Activated CD4-positive, alpha-beta T cell treated with anti-CD3 and anti-CD28 coated beads for 4 hours (primary cell): ENCODE measurements around the gene ASAP2.

Experiments
- DNase-seq, 2 donors: peaks; one replicate each; pipeline ENCODE4 v3.0.0-alpha.2; 2020

The ASAP2 gene

DNA sequence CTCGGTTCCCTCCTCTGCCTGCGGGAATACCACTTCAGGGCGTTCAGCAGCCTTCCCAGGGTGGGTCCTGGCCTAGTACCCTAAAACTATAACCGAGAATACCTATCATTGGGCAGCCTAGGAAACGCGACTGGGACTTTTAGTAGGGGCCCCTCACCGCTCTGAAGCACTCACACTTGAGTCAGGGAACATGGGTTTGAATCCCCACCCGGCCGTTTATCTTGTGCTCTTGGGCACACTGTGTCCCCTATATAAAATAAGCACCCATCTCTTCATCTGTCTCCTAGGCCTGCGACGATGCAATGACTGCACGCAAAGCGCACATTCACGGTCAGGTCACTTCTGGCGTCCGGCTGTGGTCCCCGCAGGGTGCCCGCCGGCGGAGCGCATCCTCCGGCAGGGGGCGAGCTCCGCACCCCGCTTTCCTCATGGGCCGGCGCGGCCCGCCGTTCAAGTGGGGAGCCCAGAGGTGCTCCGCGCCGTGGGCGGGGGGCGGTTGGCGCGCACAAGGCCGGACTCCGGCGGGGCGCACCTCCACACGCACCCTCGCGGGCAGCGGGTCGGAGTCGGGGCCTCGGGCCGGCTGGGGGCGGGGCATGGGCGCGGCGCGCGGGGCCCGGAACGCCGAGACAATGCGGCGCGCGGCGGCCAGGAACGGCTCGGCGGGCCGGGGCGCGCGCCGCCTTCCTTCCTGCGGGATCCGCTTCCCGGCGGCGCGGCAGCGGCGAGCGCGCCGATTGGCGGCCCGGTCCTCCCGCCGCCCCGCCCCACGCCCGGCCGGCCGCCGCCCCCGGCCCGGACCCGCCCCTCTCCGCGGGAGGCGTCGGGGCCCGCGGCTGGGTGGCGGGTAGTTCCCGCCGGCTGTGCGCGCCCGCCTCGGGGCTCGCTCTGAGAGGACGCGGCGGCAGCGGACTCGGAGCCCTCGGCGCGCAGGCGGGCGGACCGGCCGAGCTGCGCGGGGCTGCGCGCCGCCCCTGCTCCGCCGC lies at the start of gene ASAP2:
TSS of gene ASAP2 (plus strand) at position 850 of the 986 bp plus-strand sequence. CDS start 293 bp downstream, outside the sequence.
- DNase-seq, result peak in 1 of 2 donors; percentile 19

DNA sequence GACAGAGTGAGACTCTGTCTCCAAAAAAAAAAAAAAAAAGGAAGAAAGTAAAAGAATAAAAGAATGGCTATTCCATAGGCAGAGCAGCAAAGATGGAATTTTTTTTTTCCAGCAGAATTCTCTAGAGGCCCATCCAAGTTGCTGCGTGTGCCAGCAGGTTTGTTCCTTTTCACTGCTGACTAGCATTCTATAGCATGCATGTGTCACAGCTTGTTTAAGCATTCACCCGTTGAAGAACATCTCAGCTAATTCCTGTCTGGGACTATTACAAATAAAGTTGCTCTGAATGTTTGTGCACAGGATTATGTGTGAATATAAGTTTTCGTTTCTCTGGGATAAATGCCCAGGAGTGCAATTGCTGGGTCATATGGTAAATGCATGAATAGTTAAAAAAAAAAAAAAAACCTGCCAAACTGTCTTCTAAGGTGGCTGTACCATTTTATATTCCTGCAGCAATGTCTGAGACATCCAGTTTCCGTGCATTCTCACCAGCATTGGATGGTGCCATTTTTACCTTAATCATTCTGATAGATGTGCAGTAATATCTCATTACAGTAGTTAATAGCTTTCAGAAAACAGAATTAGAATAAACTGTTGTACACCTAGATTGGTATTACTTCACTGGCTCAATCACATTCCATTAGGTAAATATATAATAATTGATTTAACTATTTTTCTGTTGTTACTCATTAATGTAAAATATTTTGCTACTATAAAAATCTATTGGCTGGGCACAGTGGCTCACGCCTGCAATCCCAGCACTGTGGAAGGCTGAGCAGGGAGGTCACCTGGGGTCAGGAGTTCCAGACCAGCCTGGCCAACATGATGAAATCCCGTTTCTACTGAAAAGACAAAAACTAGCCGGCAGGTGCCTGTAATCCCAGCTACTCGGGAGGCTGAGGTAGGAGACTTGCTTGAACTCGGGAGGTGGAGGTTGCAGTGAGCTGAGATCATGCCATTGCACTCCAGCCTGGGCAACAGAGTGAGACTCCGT lies 47.5 kb upstream of the ASAP2 start:
- DNase-seq, result no peak

DNA sequence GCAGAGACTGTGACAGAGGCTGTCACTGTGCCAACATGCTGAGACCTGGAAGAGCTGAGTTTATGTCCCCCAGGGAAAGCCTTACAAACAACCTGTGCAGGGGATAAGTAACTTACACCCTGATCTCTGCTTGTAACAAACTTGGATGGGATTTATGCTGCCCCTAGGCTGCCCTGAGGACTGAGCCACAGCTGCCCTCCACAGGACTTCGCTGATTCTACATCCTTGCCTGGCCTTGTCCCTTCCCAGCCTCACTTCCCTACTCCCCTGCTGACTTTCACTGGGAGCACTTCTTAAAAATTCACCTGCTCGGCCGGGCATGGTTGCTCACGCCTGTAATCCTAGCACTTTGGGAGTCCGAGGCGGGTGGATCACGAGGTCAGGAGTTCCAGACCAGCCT lies 45.9 kb upstream of the ASAP2 start:
- DNase-seq, result no peak

DNA sequence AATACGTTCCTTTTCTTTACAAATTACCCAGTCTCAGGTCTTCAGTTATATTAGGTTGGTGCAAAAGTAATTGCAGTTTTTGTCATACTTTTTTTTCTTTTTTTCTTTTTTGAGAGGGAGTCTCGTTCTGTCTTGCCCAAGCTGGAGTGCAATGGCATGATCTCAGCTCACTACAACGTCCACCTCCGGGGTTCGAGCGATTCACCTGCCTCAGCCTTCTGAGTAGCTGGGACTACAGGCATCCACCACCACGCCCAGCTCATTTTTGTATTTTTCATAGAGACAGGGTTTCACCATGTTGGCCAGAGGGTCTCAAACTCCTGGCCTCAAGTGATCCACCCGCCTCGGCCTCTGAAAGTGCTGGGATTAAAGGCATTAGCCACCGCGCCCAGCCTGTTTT lies 43.8 kb upstream of the ASAP2 start:
- DNase-seq, result no peak

DNA sequence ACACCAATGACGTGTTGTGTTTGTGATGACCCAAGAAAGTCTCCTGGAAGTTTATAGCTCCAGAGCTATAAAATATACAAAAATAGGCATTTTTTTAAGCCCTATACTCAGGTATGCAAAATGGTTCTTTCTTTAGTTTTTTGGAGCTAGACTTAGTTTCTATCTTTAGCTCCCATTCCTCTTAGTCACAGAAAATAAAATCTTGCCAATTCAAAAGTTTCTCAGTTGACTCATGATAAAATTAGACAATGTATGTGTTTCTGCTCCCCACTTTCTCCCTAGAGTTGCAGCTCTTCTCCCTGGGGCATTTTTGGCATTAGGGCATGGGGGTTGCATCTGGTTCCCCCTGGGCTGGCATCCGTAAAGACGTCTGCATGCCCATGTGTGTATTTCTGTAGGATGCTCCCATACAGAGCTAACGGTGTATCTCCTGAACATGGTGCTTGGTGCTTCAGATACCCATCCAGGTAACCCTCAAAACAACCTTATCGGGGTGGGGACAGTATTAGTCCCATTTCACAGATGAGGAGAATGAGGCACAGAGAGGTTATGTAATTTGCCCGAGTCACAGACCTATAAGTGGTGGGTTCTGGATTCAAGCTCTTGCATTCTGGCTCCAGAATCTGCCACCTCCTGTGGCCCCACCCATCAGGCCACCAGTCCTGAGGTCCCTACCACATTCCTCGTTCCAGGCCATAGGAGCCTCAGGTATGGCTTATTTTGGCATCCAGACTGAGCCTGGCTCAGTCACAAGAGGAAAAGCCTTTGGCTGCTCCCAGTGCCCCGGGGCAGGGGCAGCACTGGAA lies 43.1 kb upstream of the ASAP2 start:
- no peak for DNase-seq

DNA sequence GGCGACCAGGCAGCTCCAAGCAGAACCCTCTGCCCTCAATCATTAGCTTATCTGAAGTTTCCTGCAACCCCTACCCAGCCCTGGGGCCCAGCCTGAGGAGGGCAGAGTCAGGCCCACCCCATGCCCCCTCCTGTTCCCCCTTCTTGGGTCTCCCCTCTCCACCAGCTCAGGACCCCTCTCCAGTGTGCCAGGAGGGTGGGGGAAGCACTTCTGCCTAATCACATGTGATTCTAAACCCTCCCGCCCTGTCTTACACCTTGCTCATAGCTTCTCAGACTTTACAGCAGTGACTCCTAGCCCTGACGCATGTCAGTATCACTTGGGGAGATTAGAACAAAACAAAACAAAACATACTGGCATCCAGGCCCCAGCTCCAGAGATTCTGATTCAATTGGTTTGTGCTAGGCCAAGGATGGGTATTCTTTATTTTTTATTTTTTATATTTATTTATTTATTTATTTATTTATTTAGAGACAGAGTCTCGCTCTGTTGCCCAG lies 42.5 kb upstream of the ASAP2 start:
- DNase-seq, result no peak

DNA sequence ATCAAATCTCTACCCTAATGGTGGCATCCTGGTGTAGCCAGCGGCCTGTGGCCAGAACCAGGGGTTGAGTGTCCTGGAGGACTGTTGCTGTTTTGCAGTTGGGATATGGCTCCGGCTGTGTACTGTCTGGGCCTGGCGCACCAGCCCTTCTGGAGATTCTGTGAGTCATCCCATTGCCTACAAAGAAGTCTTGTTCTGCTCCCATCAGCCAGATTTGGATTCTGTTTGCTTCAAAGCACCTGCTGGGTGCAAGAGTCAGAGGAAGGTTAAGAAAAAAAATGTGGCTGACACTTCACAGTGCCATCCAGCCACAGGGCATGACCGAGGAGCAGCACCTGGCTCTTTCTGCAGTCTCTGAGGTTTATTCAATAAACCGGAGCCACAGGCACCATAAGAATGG lies 41.0 kb upstream of the ASAP2 start:
- no peak for DNase-seq

DNA sequence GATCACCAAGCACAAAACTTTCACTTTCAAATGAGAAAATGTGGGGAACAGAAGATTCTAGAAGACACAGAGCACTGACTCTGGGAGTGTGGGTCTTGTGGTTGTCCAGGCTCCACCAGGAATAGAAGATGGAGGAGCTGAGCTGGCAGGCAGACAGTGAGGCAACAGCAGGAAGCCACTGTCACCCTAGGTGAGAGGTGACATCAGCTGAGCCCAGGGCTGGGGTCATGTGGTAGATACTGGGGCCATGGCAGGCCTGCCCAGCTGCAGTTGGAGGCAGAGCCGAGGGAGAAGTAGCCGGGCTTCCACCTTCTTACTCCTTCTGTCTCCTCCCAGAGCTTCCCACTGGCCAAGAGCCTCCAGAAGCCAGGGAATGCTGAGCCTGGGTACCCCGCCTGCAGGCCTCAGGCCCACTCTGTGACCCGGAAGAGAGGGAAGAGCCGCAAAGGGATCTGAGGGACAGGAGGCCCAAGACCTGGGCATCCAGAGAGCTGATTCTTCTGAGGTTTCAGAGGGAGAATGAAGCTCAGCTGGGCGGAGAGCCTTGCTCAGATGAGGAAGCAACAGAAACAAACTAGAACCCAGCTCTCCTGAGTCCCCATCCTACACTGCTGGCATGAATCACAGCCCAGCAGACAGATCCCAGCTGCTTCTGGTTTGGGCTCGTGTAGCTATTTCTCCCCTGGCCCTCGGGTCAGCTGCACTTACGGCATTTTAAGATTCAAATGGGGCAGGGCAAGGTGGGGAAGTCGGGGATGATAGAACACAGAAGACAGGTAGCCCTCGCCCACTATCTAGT lies 39.8 kb upstream of the ASAP2 start:
- DNase-seq, result no peak

DNA sequence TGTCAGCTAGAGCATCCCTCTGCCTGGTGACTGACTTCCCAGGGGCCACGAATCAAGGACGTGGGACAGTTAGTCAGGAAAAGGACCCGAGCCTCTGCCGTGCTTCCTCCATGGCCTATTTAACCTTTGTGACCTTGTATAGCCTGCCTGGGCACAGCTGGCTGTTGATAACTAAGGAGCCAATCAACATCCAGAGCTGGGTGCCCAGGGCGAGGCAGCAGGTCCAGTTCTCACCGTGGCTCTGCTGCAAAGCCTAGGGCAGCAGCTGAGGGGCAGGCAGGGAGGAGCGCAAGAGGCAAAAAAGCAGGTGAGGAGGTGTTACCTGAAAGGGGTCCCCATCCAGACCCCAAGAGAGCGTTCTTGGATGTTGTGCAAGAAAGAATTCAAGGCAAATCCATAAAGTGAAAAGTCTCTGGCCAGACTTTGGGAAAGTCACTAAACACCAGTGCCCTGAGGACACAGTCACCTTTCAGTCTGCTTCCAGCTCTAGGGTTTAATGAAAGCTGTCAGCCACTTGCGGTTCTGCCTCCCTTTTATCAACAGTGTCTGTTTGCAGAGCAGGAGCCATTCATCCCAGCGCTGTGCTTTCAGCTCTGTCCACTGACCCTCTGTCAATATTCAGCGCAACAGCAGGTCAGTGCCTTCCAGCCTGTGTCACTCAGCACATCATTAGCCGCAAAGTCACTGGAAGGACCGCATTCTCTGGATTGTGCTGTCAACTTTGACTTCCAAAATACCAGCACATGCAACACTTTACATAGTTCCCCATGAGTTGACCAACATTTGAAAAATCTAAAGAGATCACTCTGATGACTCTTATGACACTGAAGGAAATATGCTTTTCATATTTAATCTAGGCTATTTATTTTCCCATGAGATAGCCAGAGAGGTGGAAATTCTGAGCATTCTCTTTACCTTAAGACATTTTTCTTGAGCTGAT lies 38.6 kb upstream of the ASAP2 start:
- DNase-seq, result no peak

DNA sequence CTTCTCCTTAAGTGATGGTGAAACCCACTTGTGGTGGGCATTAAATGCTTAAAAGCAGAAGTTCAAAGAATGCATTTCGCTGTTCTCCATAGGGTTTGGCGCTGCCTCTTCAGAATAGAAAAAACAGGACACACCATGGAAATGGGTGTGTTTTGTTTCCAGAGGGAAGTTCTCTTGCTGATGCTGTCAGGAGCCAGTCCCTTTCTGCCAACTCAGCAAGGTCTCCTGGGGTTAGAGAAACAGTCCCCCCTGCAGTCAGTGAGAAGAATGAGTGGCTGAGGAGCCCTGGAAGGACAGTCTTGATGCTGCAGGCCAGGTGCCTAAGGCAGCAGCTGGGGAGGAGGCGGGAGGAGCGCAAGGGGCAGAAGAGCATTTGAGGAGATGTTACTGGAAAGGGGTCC lies 37.8 kb upstream of the ASAP2 start:
- no peak for DNase-seq

DNA sequence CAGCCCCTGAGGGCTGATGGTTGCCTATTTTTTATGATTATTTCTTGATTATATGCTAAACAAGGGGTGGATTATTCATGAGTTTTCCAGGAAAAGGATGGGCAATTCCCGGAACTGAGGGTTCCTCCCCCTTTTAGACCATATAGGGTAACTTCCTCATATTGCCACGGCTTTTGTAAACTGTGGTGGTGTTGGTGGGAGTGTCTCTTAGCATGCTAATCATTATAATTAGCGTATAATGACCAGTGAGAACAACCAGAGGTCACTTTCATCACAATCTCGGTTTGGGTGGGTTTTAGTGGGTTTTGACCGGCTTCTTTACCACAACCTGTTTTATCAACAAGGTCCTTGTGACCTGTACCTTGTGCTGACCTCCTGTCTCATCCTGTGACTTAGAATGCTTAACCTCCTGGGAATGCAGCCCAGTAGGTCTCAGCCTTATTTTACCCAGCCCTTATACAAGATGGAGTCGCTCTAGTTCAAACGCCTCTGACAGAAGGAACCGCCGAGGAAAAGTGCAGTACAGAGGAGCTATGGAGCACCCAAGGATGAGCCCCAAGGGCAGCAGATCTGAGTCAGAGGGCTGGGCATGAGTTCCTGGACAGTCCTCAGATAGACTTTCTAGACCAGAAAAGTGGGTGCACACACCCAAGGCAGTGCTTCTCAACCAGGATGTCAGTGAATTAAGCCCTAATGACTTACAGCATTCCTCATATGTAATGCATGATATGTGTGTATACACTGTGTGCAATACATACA lies 37.1 kb upstream of the ASAP2 start:
- DNase-seq, result no peak

DNA sequence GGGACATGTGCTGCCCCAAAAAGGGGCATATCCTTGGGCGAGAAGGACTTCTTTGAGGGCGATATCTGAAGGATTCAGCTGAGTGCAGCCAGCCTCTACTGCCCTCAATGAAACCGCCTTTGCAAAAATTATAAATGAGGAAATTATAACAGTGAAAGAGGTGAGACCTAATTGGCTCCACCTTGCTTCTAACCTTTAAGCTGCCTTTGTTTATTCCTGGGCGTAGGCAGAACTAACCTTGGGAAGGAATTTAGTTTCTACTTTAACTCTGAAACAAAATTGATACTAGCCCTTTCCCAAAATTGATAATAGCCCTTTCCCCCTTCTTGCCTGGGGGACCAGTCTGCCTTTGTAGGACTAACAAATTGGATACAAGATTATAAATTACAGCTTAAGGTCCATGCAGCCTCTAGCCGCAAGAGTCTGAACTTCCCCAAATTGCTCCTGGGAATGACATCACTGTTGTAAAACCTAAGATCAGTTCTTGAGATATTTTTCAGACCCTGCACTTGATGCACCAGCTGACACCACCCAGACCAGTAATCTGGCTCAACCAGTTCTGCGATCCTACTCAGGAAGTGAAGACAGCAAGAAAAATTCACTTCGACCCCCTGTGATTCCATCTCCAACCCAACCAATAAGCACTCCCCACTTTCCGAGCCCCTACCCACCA lies 36.0 kb upstream of the ASAP2 start:
- no peak for DNase-seq

DNA sequence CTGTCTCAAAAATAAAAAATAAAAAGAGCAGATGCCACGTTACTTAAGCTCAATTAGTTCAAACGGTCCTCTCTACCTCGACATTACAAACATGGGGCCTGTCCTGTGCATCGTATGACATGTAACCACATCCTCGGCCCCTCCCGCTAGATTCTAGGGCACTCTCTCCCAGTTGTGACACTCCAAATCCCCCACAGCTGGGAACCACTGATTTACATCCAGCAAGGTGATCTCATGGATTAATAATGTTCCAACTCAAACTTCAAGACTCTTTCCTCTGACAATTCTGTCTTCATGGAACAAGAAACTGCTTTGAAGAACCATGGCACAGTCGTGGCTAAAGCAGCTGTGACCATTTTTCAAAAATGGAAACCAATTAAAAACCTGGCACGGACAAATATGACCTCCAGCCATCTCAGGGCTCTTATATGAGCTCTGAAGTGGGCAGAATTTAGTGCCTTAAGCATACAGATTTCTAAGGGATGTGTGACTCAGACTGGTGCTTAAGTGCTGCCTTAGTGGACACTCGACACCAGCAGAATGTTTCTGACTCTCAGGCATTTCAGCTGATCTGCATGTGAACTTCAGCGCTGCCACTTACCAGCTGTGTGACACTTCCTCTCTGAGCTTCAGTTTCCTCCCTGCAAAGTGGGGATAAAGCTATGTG lies 31.7 kb upstream of the ASAP2 start:
- DNase-seq, result no peak

DNA sequence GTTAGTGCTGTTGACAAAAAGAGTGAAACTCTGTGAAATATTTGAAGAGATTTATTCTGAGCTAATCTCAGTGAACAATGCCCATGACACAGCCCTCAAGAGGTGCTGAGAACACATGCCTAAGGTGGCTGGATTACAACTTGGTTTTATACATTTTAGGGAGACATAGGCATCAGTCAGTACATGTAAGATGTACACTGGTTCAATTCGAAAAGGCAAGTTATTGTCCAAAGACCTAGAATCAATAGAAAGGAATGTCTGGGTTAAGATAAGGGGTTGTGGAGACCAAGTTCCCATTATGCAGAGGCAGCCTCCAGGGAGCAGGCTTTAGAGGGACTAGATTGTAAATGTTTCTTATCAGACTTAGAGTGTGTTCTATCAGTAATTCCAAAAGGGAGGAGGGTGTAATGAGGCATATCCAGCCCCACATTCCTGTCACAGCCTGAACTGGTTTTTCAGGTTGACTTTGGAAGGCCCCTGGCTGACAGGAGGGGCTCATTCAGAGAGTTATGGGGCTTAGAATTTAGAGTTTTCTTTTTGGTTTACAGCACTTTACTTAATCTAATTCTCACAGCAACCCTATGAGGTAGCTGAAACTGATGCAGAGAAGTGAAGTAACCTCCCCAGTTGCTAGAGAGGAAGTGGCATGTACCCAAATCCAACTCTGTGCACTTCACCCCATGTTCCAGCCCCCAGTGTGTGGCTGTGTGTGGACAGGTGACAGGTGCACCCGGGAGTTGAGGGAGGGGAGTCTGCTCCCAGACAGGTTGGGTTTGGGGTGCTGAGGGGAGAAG lies 28.3 kb upstream of the ASAP2 start:
- no peak for DNase-seq

DNA sequence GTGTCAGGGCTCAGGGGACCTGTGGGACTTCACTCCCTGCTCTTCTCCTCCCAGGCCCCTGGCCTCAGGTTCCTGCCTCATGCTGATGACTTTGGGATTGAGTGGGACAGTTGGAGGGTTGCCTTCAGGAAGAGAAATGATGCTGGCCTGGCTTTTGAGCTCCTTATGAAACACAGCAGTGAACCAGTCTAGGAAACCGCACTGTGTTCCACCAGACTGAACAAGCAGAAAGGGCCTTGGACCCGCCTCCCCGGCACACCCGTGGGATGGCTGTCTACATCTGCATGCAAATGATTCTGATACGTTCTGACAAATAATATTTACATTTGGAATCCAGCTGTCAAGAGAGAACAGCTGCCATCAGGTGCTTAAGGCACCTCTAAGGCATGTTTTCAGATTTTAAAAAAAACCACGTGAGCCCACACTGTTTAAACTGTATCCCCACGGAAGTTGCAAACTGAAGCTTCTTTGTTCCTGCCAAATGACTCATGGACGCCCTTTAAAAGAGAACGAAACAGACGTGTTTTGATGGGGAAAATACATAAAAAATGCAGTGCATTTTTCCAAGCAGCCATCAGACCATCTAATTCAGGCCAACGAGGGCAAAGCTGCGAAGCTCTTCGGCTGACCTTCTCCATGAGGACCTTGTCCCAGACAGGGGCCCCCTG lies 27.6 kb upstream of the ASAP2 start:
- no peak for DNase-seq

DNA sequence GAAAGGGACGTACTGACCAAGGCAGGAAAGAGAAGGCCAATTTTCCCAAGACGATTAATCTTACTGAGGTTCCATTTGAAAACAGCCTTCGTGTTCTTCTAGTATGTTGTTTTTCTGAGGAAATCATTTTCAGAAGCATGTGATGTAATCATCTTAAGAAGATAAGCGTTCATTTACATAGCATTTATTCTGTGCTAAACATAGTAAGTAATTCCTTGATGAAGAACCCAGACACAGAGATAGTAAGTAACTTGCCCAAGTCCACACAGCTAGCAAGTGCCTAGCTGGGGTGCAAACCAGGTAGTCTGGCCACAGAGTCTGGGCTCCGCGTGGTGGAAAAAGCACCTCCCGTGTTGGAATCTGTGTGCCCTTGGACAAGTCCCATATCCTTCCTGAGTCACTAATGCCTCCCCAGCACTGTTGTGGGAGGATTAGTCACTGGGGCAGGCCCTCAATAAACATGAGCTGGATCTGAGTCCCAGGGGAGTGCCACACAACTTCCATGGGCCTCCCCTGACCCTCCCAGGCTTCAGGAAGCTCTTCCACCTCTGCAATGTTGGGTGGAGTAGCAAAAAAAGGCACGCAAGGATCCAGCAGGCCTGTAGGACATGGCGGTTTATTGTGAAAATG lies 26.9 kb upstream of the ASAP2 start:
- DNase-seq, result no peak
